Effector memory CD4-positive, alpha-beta T cell (primary cell): ENCODE data around the gene MYBBP1A.

Experiments used
- DNase-seq, 3 donors: peaks; one replicate each; pipeline ENCODE4 v3.0.0-alpha.2; 2020
- H3K27ac ChIP-seq: 2 replicates; pipeline ENCODE4 v1.7.0; 2013; ENCODE audit warnings: mild to moderate bottlenecking, low read length, moderate library complexity; ENCODE audit not compliant: insufficient read depth, poor library complexity, severe bottlenecking
- H3K27me3 ChIP-seq: replicated peaks from 2 replicates; pipeline ENCODE4 v1.7.0; 2013; ENCODE audit warnings: mild to moderate bottlenecking, low read length; ENCODE audit not compliant: insufficient read depth, control insufficient read depth, poor library complexity, severe bottlenecking
- H3K36me3 ChIP-seq: 2 replicates; pipeline ENCODE4 v1.7.0; 2013; ENCODE audit warnings: mild to moderate bottlenecking, low read length, moderate library complexity; ENCODE audit not compliant: control insufficient read depth, insufficient read depth
- H3K4me1 ChIP-seq: 2 replicates; pipeline ENCODE4 v1.7.0; 2013; ENCODE audit warnings: low read length, mild to moderate bottlenecking; ENCODE audit not compliant: control insufficient read depth, insufficient read depth, poor library complexity, severe bottlenecking
- H3K4me3 ChIP-seq: 2 replicates; pipeline ENCODE4 v1.7.0; 2013; ENCODE audit warnings: low read length, low read depth, mild to moderate bottlenecking; ENCODE audit not compliant: insufficient read depth, poor library complexity, severe bottlenecking
- H3K9me3 ChIP-seq: 2 replicates; pipeline ENCODE4 v1.7.0; 2013; ENCODE audit warnings: mild to moderate bottlenecking, low read length, moderate library complexity; ENCODE audit not compliant: control insufficient read depth

MYBBP1A gene

GRCh38 chr17:4511199-4511932 lies 43.8 kb downstream of the MYBBP1A start:
- Histone ChIP-seq H3K27ac (no peak overlapping the region), H3K36me3 (no peaks in the 10 kb centered on the region), H3K9me3 (no peaks in the 10 kb centered on the region), H3K4me1 (no peaks in the 10 kb centered on the region), H3K27me3 (no peaks in the 10 kb centered on the region), H3K4me3 (no peak overlapping the region)
- no peak for DNase-seq

GRCh38 chr17:4510618-4510941 lies 44.6 kb downstream of the MYBBP1A start:
- H3K4me3 ChIP-seq: no peak overlapping the region
- H3K27ac ChIP-seq: no peak overlapping the region
- no peaks in the 10 kb centered on the region for H3K27me3 ChIP-seq
- H3K4me1 ChIP-seq: no peaks in the 10 kb centered on the region
- H3K9me3 ChIP-seq: no peaks in the 10 kb centered on the region
- H3K36me3 ChIP-seq: no peaks in the 10 kb centered on the region
- no peak for DNase-seq

- H3K36me3 ChIP-seq: no peaks in the 10 kb centered on the region
- DNase-seq: no peak
- no peaks in the 10 kb centered on the region for H3K9me3 ChIP-seq
- H3K4me1 ChIP-seq: no peaks in the 10 kb centered on the region
- no peaks in the 10 kb centered on the region for H3K27me3 ChIP-seq
- no peak overlapping the region for H3K27ac ChIP-seq
- H3K4me3 ChIP-seq: no peak overlapping the region
Measured at GRCh38 chr17:4509923-4510617, 45.1 kb downstream of the MYBBP1A start.

GRCh38 chr17:4509401-4509800 lies 45.8 kb downstream of the MYBBP1A start:
- Histone ChIP-seq H3K9me3 (no peaks in the 10 kb centered on the region), H3K27me3 (no peaks in the 10 kb centered on the region), H3K36me3 (no peaks in the 10 kb centered on the region), H3K27ac (no peak overlapping the region), H3K4me1 (peaks cover under 1% of the 10 kb centered on the region), H3K4me3 (no peak overlapping the region)
- DNase-seq: no peak

- H3K27ac ChIP-seq: no peak overlapping the region
- no peaks in the 10 kb centered on the region for H3K27me3 ChIP-seq
- no peaks in the 10 kb centered on the region for H3K9me3 ChIP-seq
- peaks cover 5% of the 10 kb centered on the region for H3K4me1 ChIP-seq
- DNase-seq: no peak
- no peaks in the 10 kb centered on the region for H3K36me3 ChIP-seq
- H3K4me3 ChIP-seq: no peak overlapping the region
Measured at GRCh38 chr17:4508207-4508606, 47.0 kb downstream of the MYBBP1A start.

GRCh38 chr17:4507361-4508111 lies 47.6 kb downstream of the MYBBP1A start:
- Histone ChIP-seq H3K27me3 (peaks cover 3% of the 10 kb centered on the region), H3K27ac (no peak overlapping the region), H3K4me3 (no peak overlapping the region), H3K36me3 (no peaks in the 10 kb centered on the region), H3K4me1 (peaks cover 5% of the 10 kb centered on the region), H3K9me3 (no peaks in the 10 kb centered on the region)
- no peak for DNase-seq

GRCh38 chr17:4506892-4507291 lies 48.3 kb downstream of the MYBBP1A start:
- Histone ChIP-seq H3K4me3 (no peak overlapping the region), H3K9me3 (no peaks in the 10 kb centered on the region), H3K36me3 (no peaks in the 10 kb centered on the region), H3K27ac (no peak overlapping the region), H3K27me3 (peaks cover 6% of the 10 kb centered on the region), H3K4me1 (peaks cover 5% of the 10 kb centered on the region)
- no peak for DNase-seq

- Histone ChIP-seq H3K4me3 (no peak overlapping the region), H3K27me3 (peaks cover 6% of the 10 kb centered on the region)
Measured at GRCh38 chr17:4506175-4506813, 48.9 kb downstream of the MYBBP1A start.

GRCh38 chr17:4505187-4505586 lies 50.0 kb downstream of the MYBBP1A start:
- Histone ChIP-seq H3K4me1 (peaks cover 16% of the 10 kb centered on the region), H3K36me3 (no peaks in the 10 kb centered on the region), H3K27me3 (peaks cover 8% of the 10 kb centered on the region), H3K27ac (no peak overlapping the region), H3K4me3 (no peak overlapping the region), H3K9me3 (no peaks in the 10 kb centered on the region)
- DNase-seq: no peak

More at GRCh38 chr17:4506175-4506813, 48.9 kb downstream of the MYBBP1A start:
- no peaks in the 10 kb centered on the region for H3K9me3 ChIP-seq
- no peaks in the 10 kb centered on the region for H3K36me3 ChIP-seq
- no peak for DNase-seq
- no peak overlapping the region for H3K27ac ChIP-seq
- H3K4me1 ChIP-seq: peaks cover 5% of the 10 kb centered on the region
